Activated CD4-positive, alpha-beta memory T cell treated with anti-CD3 and anti-CD28 coated beads for 36 hours (primary cell): ENCODE data around the gene AMER2. TPM values are rescaled to one million over a fixed set of nuclear protein-coding genes. Genes with fewer than 3 reads are reported as not detected.

ENCODE experiments used
- CTCF ChIA-PET: fragments of 350-600 bp; sonication (Branson Sonifier 250); formaldehyde crosslinking; loops from one replicate; lab custom pipeline; 2021; ENCODE audit warnings: antibody characterized with exemption, inconsistent platforms; lab: Charles Lee
- POLR2A ChIA-PET: fragments of 350-600 bp; sonication (Branson Sonifier 250); formaldehyde crosslinking; loops from one replicate; lab custom pipeline; 2021; ENCODE audit warnings: antibody characterized with exemption; lab: Charles Lee
- DNase-seq: peaks from one replicate; pipeline ENCODE4 v3.0.0-alpha.2; 2020
- H3K27ac Mint-ChIP-seq: one replicate; pipeline ENCODE4 v1.8.0; 2021; ENCODE audit warnings: mixed read lengths
- H3K27me3 Mint-ChIP-seq: one replicate; pipeline ENCODE4 v1.8.0; 2021; ENCODE audit warnings: mixed read lengths
- H3K36me3 Mint-ChIP-seq: one replicate; pipeline ENCODE4 v1.8.0; 2021; ENCODE audit warnings: mixed read lengths
- H3K4me1 Mint-ChIP-seq: one replicate; pipeline ENCODE4 v1.8.0; 2021; ENCODE audit warnings: low read depth, mixed read lengths
- H3K4me3 Mint-ChIP-seq: one replicate; pipeline ENCODE4 v1.8.0; 2021; ENCODE audit warnings: mild to moderate bottlenecking, mixed read lengths
- H3K9me3 Mint-ChIP-seq: one replicate; pipeline ENCODE4 v1.8.0; 2021; ENCODE audit warnings: mixed read lengths
- intact Hi-C: fragments of 100-400 bp; cut with micrococcal nuclease; formaldehyde crosslinking; loops from one replicate; pipeline ENCODE4 v1.15.1; 2023
- total RNA-seq, 2 experiments: library from RNA; stranded (reverse); gene quantifications; one replicate each; pipeline ENCODE4 v1.2.3, GENCODE V29; 2021

Gene AMER2
- total RNA-seq, 2 experiments from 2014 or later = not detected

DNA sequence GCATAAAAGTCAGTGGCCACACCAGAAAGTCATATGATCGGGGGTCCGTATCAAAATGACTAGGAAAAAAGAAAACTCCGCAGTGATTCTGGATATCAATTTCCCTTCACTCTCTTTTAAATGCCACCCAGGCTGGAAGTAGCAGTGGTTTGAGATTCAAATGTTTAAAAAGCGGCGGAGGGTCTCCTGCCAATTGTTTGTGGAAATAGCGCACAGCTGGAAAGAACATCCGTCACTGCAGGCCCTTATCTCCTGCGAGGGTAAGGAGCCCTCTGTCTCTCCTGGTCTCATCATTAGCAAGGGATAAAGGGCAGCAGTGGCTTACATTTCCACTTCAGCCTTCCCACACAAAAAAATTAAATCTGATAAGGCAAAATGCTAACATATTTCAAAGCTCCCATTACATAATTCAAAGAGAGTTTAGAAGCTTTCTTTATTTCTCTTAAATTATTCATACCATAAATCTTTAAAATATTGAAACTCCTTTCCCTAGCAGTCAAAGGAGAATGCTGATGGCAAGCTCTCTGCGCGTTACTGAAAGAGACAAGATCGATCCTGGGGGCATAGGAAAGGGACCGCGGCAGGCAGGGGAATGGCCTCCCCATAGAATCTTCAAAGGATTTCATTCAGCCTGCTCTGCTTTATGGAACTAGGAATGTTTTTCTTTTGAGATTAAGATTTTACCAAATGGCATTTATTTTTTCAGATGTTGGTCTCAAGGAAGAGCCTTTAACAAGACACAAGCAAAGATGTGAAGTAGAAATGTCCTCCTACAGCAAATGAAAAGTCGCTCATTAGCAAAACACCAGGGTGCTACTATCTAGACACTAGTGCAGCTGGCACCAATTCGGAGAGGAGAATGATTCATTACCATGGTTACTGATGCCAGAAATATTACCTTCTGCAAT lies 35.0 kb downstream of the AMER2 start:
- CTCF ChIA-PET = no interaction called here
- H3K27ac Mint-ChIP-seq = no peak overlapping the region
- POLR2A ChIA-PET = no interaction called here
- H3K36me3 Mint-ChIP-seq = no peaks in the 10 kb centered on the region
- no peaks in the 10 kb centered on the region for H3K4me1 Mint-ChIP-seq
- no peak for DNase-seq
- H3K27me3 Mint-ChIP-seq = peaks cover 21% of the 10 kb centered on the region
- no peak overlapping the region for H3K4me3 Mint-ChIP-seq
- intact Hi-C loops = no loop called here
- H3K9me3 Mint-ChIP-seq = peaks cover 7% of the 10 kb centered on the region

DNA sequence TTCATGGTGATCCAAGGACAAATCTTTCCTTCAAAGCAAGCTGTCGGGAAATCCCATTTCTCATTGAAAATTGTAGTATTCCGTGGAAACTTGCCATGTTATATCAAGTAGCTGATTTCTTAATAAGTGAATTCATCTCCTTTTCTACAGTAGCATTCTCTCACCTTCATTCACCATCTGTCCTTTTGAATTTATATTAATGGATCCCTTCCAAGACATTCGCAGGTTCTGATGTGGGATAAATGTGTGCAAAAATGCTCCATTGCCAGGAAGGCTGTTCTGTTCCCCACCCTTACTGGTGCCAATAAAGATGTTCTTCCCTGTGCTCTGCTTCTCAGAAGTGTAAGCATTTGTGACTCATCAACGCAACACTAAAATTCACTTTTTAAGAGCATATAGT lies 36.2 kb downstream of the AMER2 start:
- H3K4me1 Mint-ChIP-seq = no peaks in the 10 kb centered on the region
- no peaks in the 10 kb centered on the region for H3K36me3 Mint-ChIP-seq
- ChIA-PET CTCF (no interaction called here), POLR2A (no interaction called here)
- intact Hi-C loops = no loop called here
- H3K4me3 Mint-ChIP-seq = no peak overlapping the region
- H3K27ac Mint-ChIP-seq = no peak overlapping the region
- H3K9me3 Mint-ChIP-seq = peaks cover 7% of the 10 kb centered on the region
- H3K27me3 Mint-ChIP-seq = peaks cover 19% of the 10 kb centered on the region
- DNase-seq = no peak

DNA sequence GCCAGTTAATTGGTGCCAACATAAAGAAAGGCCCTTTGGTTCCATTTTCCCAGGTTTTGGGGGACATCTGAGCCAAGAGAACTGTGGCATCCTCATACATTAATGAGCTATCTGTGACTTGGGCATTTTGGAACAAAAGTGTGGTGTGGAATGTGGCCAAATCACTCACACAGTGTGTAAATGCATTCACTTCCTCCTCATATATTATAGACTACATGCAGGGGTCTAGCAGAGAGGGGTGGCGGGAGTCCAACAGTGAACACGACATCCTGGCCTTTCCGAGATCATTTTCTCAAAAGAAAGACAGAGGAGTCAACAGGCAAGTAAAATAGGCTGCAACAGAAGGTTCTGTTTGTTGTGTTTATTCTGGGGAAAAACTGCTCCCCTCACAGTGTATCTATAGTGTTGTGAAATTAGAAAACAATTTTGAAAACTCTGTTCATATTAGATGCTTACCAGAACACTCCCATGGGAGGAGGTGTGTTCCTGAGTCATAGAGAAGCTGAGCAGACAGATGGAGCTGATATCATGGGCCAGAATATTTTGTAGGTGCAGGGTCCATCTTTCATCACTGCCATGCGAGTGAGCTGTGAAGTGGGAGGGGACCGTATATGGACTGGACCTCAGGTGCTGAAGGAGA lies 39.2 kb downstream of the AMER2 start:
- H3K9me3 Mint-ChIP-seq = peaks cover 7% of the 10 kb centered on the region
- H3K36me3 Mint-ChIP-seq = no peaks in the 10 kb centered on the region
- intact Hi-C loops = no loop called here
- DNase-seq = no peak
- H3K27ac Mint-ChIP-seq = no peak overlapping the region
- H3K27me3 Mint-ChIP-seq = peaks cover 21% of the 10 kb centered on the region
- H3K4me1 Mint-ChIP-seq = no peaks in the 10 kb centered on the region
- no peak overlapping the region for H3K4me3 Mint-ChIP-seq
- ChIA-PET CTCF (interaction anchor here (0.6 kb wide), 1 partner anchor 19 kb away, joined by 3 read pairs; no protein-coding TSS in a partner anchor), POLR2A (no interaction called here)

DNA sequence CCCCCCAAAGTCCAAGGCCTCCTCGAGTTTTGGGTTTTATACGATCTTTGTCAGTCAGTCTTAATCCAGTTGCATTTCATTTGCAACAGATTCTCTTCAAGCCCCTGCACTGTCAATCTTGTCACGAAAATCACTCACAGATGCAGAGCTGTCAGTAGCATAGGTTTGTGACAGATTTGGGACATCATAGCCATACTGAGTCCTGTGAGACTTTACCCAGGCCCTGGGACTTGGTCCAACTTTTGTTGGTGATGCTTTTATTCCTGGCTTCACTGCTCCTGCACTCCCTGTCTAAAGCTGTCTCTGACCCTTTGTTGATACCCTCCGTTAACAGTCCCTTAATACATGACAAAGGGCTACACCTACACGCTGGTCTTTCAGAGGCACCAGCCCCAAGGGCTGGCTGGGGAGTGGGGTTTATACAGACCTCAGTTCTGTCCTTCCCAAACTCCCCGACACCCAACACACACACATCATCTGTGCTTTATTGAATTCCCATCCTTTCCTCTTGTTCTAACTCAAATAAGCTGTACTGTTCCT lies 40.1 kb downstream of the AMER2 start:
- ChIA-PET POLR2A (no interaction called here), CTCF (interaction anchor here (0.6 kb wide), 1 partner anchor 18 kb away, joined by 3 read pairs; no protein-coding TSS in a partner anchor)
- Mint-ChIP-seq H3K4me3 (no peak overlapping the region), H3K36me3 (no peaks in the 10 kb centered on the region), H3K27ac (no peak overlapping the region), H3K4me1 (no peaks in the 10 kb centered on the region), H3K27me3 (peaks cover 19% of the 10 kb centered on the region), H3K9me3 (peaks cover 7% of the 10 kb centered on the region)
- DNase-seq = no peak
- intact Hi-C loops = no loop called here

DNA sequence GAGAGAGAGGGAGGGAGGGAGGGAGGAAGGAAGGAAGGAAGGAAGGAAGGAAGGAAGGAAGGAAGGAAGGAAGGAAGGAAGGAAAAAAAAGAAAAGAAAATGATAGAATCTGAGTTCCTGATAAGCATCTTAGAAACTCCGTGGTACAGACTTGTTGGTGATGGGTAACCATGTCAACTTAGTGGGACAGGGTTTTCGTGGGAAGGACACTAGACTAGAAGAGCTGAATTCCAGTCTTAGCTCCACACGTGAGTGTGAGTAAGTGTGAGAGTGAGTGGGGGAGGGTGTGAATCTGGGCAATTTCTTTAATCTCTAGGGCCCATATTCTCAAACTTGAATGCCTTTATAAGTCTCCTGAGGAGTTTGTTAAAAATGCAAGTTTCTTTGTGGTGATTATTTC lies 41.1 kb downstream of the AMER2 start:
- Mint-ChIP-seq H3K27me3 (peaks cover 20% of the 10 kb centered on the region), H3K36me3 (no peaks in the 10 kb centered on the region), H3K4me3 (no peak overlapping the region), H3K4me1 (no peaks in the 10 kb centered on the region), H3K27ac (no peak overlapping the region), H3K9me3 (peaks cover 7% of the 10 kb centered on the region)
- DNase-seq = no peak
- ChIA-PET POLR2A (no interaction called here), CTCF (no interaction called here)
- intact Hi-C loops = no loop called here

DNA sequence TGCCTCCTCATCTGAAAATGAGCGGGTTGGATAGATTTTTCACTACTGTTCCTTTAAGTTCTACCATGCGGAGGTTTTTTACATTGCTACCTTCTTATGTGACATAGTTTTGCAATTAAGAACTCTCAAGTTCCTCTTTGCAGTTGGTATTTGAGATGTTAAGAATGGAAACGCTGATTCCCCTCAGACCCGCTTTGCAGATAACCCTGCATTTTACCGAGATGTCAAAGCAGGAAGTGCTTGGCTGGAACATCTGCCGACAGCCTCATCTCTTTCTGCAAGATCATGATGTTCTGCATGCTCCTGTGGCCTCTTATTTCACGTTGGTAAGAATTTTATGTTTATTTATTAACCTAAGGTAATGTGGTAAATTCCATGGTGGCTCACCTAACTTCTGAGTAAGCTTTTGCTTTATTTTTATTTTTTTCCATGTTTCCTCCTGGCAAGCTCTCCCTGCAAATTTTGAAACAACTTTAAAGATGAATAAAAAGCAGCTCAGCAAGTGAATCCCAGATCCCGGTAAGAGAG lies 53.6 kb downstream of the AMER2 start:
- H3K4me3 Mint-ChIP-seq = no peak overlapping the region
- no peaks in the 10 kb centered on the region for H3K36me3 Mint-ChIP-seq
- DNase-seq = no peak
- intact Hi-C loops = no loop called here
- H3K4me1 Mint-ChIP-seq = no peaks in the 10 kb centered on the region
- peaks cover 4% of the 10 kb centered on the region for H3K9me3 Mint-ChIP-seq
- CTCF ChIA-PET = no interaction called here
- POLR2A ChIA-PET = no interaction called here
- peaks cover 32% of the 10 kb centered on the region for H3K27me3 Mint-ChIP-seq
- no peak overlapping the region for H3K27ac Mint-ChIP-seq

DNA sequence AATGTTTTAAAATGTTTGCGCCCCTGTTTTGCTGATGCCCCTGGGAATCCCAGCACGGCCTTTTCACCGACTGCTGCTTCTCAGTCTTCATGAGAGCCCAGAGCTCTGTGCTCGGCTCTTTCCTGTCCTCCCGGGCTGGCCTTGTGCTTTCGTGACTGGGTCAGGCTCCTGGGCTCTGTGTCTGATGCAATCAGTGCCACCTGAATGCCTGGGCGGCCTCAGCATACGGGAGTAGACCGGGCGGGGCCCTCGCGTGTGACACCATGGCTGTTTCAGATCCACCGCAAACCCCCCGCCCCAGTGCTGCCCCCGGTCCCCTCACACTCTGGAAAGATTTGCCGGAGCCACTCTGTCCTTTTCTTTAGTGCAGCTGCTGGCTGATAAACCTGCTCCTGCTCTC lies 54.8 kb downstream of the AMER2 start:
- intact Hi-C loops = no loop called here
- peaks cover 31% of the 10 kb centered on the region for H3K27me3 Mint-ChIP-seq
- ChIA-PET CTCF (interaction anchor here (0.7 kb wide), 1 partner anchor 10 kb away, joined by 3 read pairs; no protein-coding TSS in a partner anchor), POLR2A (no interaction called here)
- peaks cover 4% of the 10 kb centered on the region for H3K9me3 Mint-ChIP-seq
- H3K27ac Mint-ChIP-seq = no peak overlapping the region
- no peak overlapping the region for H3K4me3 Mint-ChIP-seq
- DNase-seq = no peak
- H3K36me3 Mint-ChIP-seq = no peaks in the 10 kb centered on the region
- H3K4me1 Mint-ChIP-seq = no peaks in the 10 kb centered on the region

DNA sequence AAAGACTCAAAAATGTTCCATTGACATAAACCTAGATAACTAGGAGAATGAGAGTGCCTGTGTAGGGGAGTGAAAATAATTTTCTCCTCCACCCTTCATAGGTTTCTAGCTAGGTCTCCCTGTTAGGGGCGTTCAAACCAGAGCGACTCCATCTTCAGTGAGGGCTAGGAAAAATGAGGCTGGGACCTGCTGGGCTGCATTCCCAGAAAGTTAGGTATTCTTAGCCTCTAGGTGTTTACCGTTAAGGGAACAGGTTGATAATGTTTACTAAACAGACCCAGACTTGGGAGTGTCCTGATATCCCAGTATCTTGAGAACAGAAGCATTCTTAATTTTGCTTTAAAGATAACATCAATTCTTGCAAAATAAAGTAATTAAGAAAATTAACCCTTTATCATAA lies 56.0 kb downstream of the AMER2 start:
- no peak overlapping the region for H3K4me3 Mint-ChIP-seq
- no peaks in the 10 kb centered on the region for H3K36me3 Mint-ChIP-seq
- no peak overlapping the region for H3K27ac Mint-ChIP-seq
- CTCF ChIA-PET = no interaction called here
- POLR2A ChIA-PET = no interaction called here
- intact Hi-C loops = no loop called here
- no peak for DNase-seq
- H3K4me1 Mint-ChIP-seq = no peaks in the 10 kb centered on the region
- no peaks in the 10 kb centered on the region for H3K9me3 Mint-ChIP-seq
- H3K27me3 Mint-ChIP-seq = peaks cover 26% of the 10 kb centered on the region

DNA sequence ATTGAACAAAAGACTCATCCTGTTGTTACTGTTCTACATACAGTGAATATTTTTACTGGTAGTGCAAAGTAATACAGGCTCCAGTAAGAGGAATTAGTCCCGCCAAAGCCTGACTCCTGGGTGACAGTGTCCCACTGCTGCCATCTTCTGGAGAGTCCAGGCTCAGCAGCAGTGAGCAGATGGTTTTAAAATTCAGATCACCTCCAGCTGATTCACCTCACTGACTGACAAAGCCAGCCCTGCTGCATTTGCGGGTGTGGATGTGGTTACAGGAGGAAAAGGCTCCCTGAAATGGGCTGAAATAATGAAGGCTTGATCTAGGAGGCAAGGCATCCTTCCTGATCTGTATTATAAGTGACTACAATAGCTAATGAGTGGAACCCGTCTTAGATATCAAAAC lies 57.9 kb downstream of the AMER2 start:
- H3K36me3 Mint-ChIP-seq = no peaks in the 10 kb centered on the region
- no peak overlapping the region for H3K4me3 Mint-ChIP-seq
- POLR2A ChIA-PET = no interaction called here
- H3K27me3 Mint-ChIP-seq = peaks cover 19% of the 10 kb centered on the region
- no peak overlapping the region for H3K27ac Mint-ChIP-seq
- intact Hi-C loops = loop anchor here (1.0 to 2.0 kb wide), 2 partner anchors 29 to 109 kb away; no protein-coding TSS in a partner anchor
- H3K4me1 Mint-ChIP-seq = no peaks in the 10 kb centered on the region
- DNase-seq = peak; percentile 79
- CTCF ChIA-PET = interaction anchor here (0.6 to 3.6 kb wide), 16 partner anchors 8 to 359 kb away, joined by 3 to 32 read pairs (median 4); no protein-coding TSS in a partner anchor
- H3K9me3 Mint-ChIP-seq = no peaks in the 10 kb centered on the region

DNA sequence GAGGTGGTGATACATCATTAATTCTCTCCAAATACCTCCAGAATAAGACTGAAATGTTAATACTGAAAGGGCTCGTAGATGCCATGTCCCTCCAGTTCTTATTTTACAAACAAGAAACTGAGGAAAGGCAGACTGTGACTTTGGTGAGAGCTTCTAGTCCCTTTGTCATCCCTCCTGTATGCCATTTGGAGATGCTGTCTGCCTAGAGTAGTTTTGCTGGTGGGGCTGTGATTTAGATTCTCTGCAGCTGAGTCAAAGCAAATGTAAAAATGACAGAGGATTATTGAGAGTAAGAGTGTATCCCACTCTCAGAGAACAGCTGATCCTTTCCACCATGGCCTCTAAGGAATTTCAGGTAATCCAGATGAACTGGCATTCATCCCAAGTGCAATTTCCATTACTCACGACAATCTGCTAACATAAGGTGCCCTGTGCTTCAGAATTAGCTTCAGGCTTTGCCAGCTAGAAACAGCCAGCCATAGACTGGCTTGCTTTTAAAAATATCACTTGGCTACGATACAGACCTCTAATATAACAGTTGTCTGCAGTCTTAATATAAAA lies 59.3 kb downstream of the AMER2 start:
- no peaks in the 10 kb centered on the region for H3K4me1 Mint-ChIP-seq
- H3K9me3 Mint-ChIP-seq = no peaks in the 10 kb centered on the region
- no peak overlapping the region for H3K4me3 Mint-ChIP-seq
- no peaks in the 10 kb centered on the region for H3K36me3 Mint-ChIP-seq
- intact Hi-C loops = no loop called here
- CTCF ChIA-PET = interaction anchor here (1.4 to 3.6 kb wide), 6 partner anchors 16 to 118 kb away, joined by 3 to 32 read pairs (median 4); no protein-coding TSS in a partner anchor
- no peak overlapping the region for H3K27ac Mint-ChIP-seq
- H3K27me3 Mint-ChIP-seq = peaks cover 15% of the 10 kb centered on the region
- no peak for DNase-seq
- POLR2A ChIA-PET = no interaction called here
